Testis (tissue), 3 donors: ENCODE data around the gene MTMR1. TPM values are rescaled to one million over a fixed set of nuclear protein-coding genes. Genes with fewer than 3 reads are reported as not detected.

Experiments used
- DNase-seq: peaks from one replicate; pipeline ENCODE4 v3.0.0-alpha.2; 2019
- H3K27ac ChIP-seq, 2 donors: fragments of 200-600 bp; sonication (generic); one replicate each; pipeline ENCODE4 v1.5.1; 2019
- H3K27me3 ChIP-seq: fragments of 200-600 bp; sonication (generic); one replicate; pipeline ENCODE4 v1.5.1; 2019
- H3K36me3 ChIP-seq: fragments of 200-600 bp; sonication (generic); one replicate; pipeline ENCODE4 v1.5.1; 2017; ENCODE audit warnings: low read depth; ENCODE audit errors: missing control alignments
- H3K4me1 ChIP-seq: fragments of 200-600 bp; sonication (generic); one replicate; pipeline ENCODE4 v1.5.1; 2019
- H3K4me3 ChIP-seq, 2 donors: fragments of 200-600 bp; sonication (generic); one replicate each; pipeline ENCODE4 v1.5.1; 2017 to 2019
- H3K9me3 ChIP-seq: fragments of 200-600 bp; sonication (generic); one replicate; pipeline ENCODE4 v1.5.1; 2017
- POLR2A ChIP-seq: fragments of 450-650 bp; IDR thresholded peaks from one replicate; pipeline ENCODE4 v1.6.1; 2017; ENCODE audit warnings: antibody characterized with exemption, mild to moderate bottlenecking, moderate library complexity
- WGBS, 2 donors: methylation state at CpG; one replicate each; pipeline ENCODE4 v1.1.5; 2018; 5-methylcytosine and 5-hydroxymethylcytosine counted together
- intact Hi-C: fragments of 100-400 bp; cut with DNase I; formaldehyde crosslinking; loops from one replicate; pipeline ENCODE4 v1.15.1; 2023; ENCODE audit warnings: low total_unique reads
- polyA plus RNA-seq: library from polyadenylated mRNA; stranded (reverse); fragments of 350-450 nt; fragmentation: Illumina TruSeq; extraction: RNeasy Lipid Tissue Mini Kit (QIAGEN cat#74804); gene quantifications from one replicate; pipeline ENCODE4 v1.2.3, GENCODE V29; 2014; ENCODE audit warnings: low read depth, low replicate concordance; ENCODE audit not compliant: insufficient read depth
- total RNA-seq, 2 donors: library from RNA; depleted of rRNA; stranded (reverse); fragments of >200 nt; gene quantifications; one replicate each; pipeline ENCODE4 v1.2.3, GENCODE V29; 2016
- TF ChIP-seq, protein P1 (sequence below), 3 experiments: fragments of 450-650 bp in 2 of 3; fragments of 200-600 bp in 1 of 3; sonication (generic) in 1 of 3; IDR thresholded peaks; one replicate each; pipeline ENCODE4 v1.5.1; 2016 to 2019; ENCODE audit warnings: antibody characterized with exemption in 3 of 3, mild to moderate bottlenecking in 2 of 3, moderate library complexity in 1 of 3

MTMR1 gene
- total and polyA plus RNA-seq, 3 donors from 2014 or later, result 26.1 to 57.2 (median 50.3) TPM

GRCh38 chrX:150683536-150684146 is 9.6 kb upstream of the MTMR1 start:
- Histone ChIP-seq H3K4me1 (no peaks in the 10 kb centered on the region), H3K9me3 (no peaks in the 10 kb centered on the region), H3K36me3 (no peaks in the 10 kb centered on the region), H3K27ac (no peak overlapping the region), H3K27me3 (no peaks in the 10 kb centered on the region), H3K4me3 (no peak overlapping the region)
- WGBS, 2 donors, result 65% methylated on average over 7 of the region's 7 CpGs
- TF ChIP-seq, protein P1, sequence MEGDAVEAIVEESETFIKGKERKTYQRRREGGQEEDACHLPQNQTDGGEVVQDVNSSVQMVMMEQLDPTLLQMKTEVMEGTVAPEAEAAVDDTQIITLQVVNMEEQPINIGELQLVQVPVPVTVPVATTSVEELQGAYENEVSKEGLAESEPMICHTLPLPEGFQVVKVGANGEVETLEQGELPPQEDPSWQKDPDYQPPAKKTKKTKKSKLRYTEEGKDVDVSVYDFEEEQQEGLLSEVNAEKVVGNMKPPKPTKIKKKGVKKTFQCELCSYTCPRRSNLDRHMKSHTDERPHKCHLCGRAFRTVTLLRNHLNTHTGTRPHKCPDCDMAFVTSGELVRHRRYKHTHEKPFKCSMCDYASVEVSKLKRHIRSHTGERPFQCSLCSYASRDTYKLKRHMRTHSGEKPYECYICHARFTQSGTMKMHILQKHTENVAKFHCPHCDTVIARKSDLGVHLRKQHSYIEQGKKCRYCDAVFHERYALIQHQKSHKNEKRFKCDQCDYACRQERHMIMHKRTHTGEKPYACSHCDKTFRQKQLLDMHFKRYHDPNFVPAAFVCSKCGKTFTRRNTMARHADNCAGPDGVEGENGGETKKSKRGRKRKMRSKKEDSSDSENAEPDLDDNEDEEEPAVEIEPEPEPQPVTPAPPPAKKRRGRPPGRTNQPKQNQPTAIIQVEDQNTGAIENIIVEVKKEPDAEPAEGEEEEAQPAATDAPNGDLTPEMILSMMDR (IDR thresholded peaks at IDR 0.05), result peak in 2 of 3 experiments; percentile 27 to 42
- no peak for TF ChIP-seq POLR2A
- DNase-seq, result no peak
- intact Hi-C loops, result no loop called here

DNA sequence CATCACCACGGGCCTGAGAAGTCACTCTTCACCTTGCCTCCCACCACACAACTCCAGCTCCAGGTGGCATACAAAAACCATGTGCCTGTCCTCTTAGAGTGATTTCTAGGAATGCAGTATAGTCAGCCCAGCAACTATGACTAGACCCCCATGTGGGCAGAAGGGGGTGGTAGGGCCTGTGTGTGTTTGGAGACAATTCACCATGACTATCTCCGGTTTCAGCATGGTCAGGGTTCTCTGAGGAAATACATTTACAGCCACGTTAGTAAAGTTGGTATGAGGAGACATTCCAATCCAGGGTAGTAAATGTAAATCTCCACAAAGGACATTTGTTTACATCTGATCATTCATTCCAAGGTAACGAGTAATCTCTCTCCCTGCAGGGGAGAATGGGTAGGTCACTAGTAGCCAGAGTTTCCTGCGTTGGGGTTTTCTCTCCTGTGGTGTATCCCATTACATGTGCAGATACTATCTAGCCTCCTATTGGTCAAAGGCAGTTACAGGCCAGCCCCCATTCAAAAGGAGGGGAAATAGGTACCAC is 4.2 kb upstream of the MTMR1 start:
- intact Hi-C loops, result no loop called here
- no peak overlapping the region for H3K4me3 ChIP-seq
- no peak for TF ChIP-seq POLR2A
- TF ChIP-seq, protein P1 (IDR thresholded peaks at IDR 0.05), result no peak
- H3K4me1 ChIP-seq, result no peaks in the 10 kb centered on the region
- H3K9me3 ChIP-seq, result no peaks in the 10 kb centered on the region
- WGBS, 2 donors, result 89 to 90% methylated on average over 2 to 5 of the region's 5 CpGs
- H3K27ac ChIP-seq, result no peak overlapping the region
- no peak for DNase-seq
- no peaks in the 10 kb centered on the region for H3K36me3 ChIP-seq
- H3K27me3 ChIP-seq, result no peaks in the 10 kb centered on the region

- Histone ChIP-seq H3K36me3 (no peaks in the 10 kb centered on the region), H3K9me3 (no peaks in the 10 kb centered on the region), H3K27ac (no peak overlapping the region), H3K4me1 (no peaks in the 10 kb centered on the region), H3K27me3 (no peaks in the 10 kb centered on the region), H3K4me3 (no peak overlapping the region)
- intact Hi-C loops, result no loop called here
- TF ChIP-seq, protein P1 (IDR thresholded peaks at IDR 0.05), result no peak
- DNase-seq, result no peak
Measured at GRCh38 chrX:150690126-150690525, 3.1 kb upstream of the MTMR1 start.

- Histone ChIP-seq H3K36me3 (no peaks in the 10 kb centered on the region), H3K4me3 (no peak overlapping the region), H3K27ac (no peak overlapping the region), H3K4me1 (no peaks in the 10 kb centered on the region), H3K9me3 (no peaks in the 10 kb centered on the region), H3K27me3 (no peaks in the 10 kb centered on the region)
- TF ChIP-seq POLR2A, result no peak
- TF ChIP-seq, protein P1 (IDR thresholded peaks at IDR 0.05), result no peak
- intact Hi-C loops, result no loop called here
- no peak for DNase-seq
- WGBS, 2 donors, result 16 to 41% methylated on average over 5 of the region's 5 CpGs
Measured at GRCh38 chrX:150692296-150692695, 900 bp upstream of the MTMR1 start.
